DOHH2 (cell line): ENCODE measurements around the gene INSC.

Source experiments
- H3F3A ChIP-seq: fragments of 200-600 bp; sonication (generic), shearing (Covaris generic); 2 replicates; pipeline ENCODE4 v1.6.0; 2016; ENCODE audit warnings: antibody characterized with exemption, mild to moderate bottlenecking; ENCODE audit not compliant: control insufficient read depth, insufficient read depth
- H3K27ac ChIP-seq: fragments of 200-600 bp; sonication (generic); 2 replicates; pipeline ENCODE4 v1.5.1; 2014; ENCODE audit warnings: low read depth, mild to moderate bottlenecking, low read length, moderate library complexity
- H3K27me3 ChIP-seq: fragments of 200-600 bp; sonication (generic); 2 replicates; pipeline ENCODE4 v1.6.1; 2014; ENCODE audit warnings: mild to moderate bottlenecking, low read length, mixed read lengths; ENCODE audit not compliant: control insufficient read depth
- H3K36me3 ChIP-seq: fragments of 200-600 bp; sonication (generic); 2 replicates; pipeline ENCODE4 v1.6.1; 2014; ENCODE audit warnings: mild to moderate bottlenecking, low read length, moderate library complexity, mixed read lengths; ENCODE audit not compliant: control insufficient read depth
- H3K4me1 ChIP-seq: fragments of 200-600 bp; sonication (generic); 2 replicates; pipeline ENCODE4 v1.6.1; 2014; ENCODE audit warnings: mild to moderate bottlenecking, low read length, mixed read lengths; ENCODE audit not compliant: control insufficient read depth
- H3K4me2 ChIP-seq: fragments of 200-600 bp; sonication (generic); 2 replicates; pipeline ENCODE4 v1.6.0; 2014; ENCODE audit warnings: mild to moderate bottlenecking, low read length, moderate library complexity
- H3K4me3 ChIP-seq: fragments of 200-600 bp; sonication (generic); 2 replicates; pipeline ENCODE4 v1.5.1; 2014; ENCODE audit warnings: mild to moderate bottlenecking, low read length, mixed read lengths
- H3K79me2 ChIP-seq: fragments of 200-600 bp; sonication (generic); 2 replicates; pipeline ENCODE4 v1.6.1; 2014; ENCODE audit warnings: mild to moderate bottlenecking, low read length, mixed read lengths; ENCODE audit not compliant: control insufficient read depth
- H3K9me2 ChIP-seq: fragments of 200-600 bp; sonication (generic); replicated peaks from 2 replicates; pipeline ENCODE4 v1.6.1; 2014; ENCODE audit warnings: mild to moderate bottlenecking, low read length, mixed read lengths; ENCODE audit not compliant: control insufficient read depth
- H3K9me3 ChIP-seq: fragments of 200-600 bp; sonication (generic); 2 replicates; pipeline ENCODE4 v1.6.1; 2014; ENCODE audit warnings: antibody characterized with exemption, low read length, mixed read lengths; ENCODE audit not compliant: control insufficient read depth, insufficient read depth
- H4K20me1 ChIP-seq: fragments of 200-600 bp; sonication (generic); 2 replicates; pipeline ENCODE4 v1.6.0; 2014; ENCODE audit warnings: low read depth, mild to moderate bottlenecking, antibody characterized with exemption, low read length, moderate library complexity; ENCODE audit not compliant: control insufficient read depth, insufficient read depth
- EZH2phosphoT487 ChIP-seq: fragments of 200-600 bp; sonication (generic); IDR thresholded peaks from 2 replicates; pipeline ENCODE4 v1.6.1; 2017; ENCODE audit warnings: borderline replicate concordance, mild to moderate bottlenecking, antibody characterized with exemption, low read length, moderate library complexity, mixed read lengths
- TF ChIP-seq, protein P1 (sequence below): fragments of 200-600 bp; sonication (generic); IDR thresholded peaks from one replicate; pipeline ENCODE4 v1.5.1; 2014; ENCODE audit warnings: antibody characterized with exemption, mild to moderate bottlenecking, low read depth, low read length; ENCODE audit not compliant: poor library complexity, severe bottlenecking

INSC gene

GRCh38 chr11:15107730-15108515 is 6.8 kb upstream of the INSC start:
- TF ChIP-seq, protein P1, sequence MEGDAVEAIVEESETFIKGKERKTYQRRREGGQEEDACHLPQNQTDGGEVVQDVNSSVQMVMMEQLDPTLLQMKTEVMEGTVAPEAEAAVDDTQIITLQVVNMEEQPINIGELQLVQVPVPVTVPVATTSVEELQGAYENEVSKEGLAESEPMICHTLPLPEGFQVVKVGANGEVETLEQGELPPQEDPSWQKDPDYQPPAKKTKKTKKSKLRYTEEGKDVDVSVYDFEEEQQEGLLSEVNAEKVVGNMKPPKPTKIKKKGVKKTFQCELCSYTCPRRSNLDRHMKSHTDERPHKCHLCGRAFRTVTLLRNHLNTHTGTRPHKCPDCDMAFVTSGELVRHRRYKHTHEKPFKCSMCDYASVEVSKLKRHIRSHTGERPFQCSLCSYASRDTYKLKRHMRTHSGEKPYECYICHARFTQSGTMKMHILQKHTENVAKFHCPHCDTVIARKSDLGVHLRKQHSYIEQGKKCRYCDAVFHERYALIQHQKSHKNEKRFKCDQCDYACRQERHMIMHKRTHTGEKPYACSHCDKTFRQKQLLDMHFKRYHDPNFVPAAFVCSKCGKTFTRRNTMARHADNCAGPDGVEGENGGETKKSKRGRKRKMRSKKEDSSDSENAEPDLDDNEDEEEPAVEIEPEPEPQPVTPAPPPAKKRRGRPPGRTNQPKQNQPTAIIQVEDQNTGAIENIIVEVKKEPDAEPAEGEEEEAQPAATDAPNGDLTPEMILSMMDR, result no peak
- TF ChIP-seq EZH2phosphoT487, result no peak
- Histone ChIP-seq H3K27ac (no peak overlapping the region), H3K4me3 (no peak overlapping the region), H4K20me1 (no peaks in the 10 kb centered on the region), H3F3A (0 out of 2 replicates have a peak, but pooled peaks cover 3% of the 10 kb centered on the region), H3K9me2 (no peaks in the 10 kb centered on the region), H3K79me2 (no peaks in the 10 kb centered on the region), H3K27me3 (peaks cover 3% of the 10 kb centered on the region; the same call in 1 of the 2 replicates), H3K9me3 (no peaks in the 10 kb centered on the region), H3K4me1 (peaks cover 10% of the 10 kb centered on the region), H3K36me3 (no peaks in the 10 kb centered on the region), H3K4me2 (no peak overlapping the region)

GRCh38 chr11:15108592-15109130 is 6.1 kb upstream of the INSC start:
- H3K4me3 ChIP-seq, result no peak overlapping the region
- TF ChIP-seq EZH2phosphoT487, result no peak
- TF ChIP-seq, protein P1, result no peak
- 0 out of 2 replicates have a peak, but pooled peaks cover 5% of the 10 kb centered on the region for H3F3A ChIP-seq
- H4K20me1 ChIP-seq, result no peaks in the 10 kb centered on the region
- no peaks in the 10 kb centered on the region for H3K27me3 ChIP-seq
- H3K9me2 ChIP-seq, result no peaks in the 10 kb centered on the region
- H3K9me3 ChIP-seq, result no peaks in the 10 kb centered on the region
- H3K27ac ChIP-seq, result no peak overlapping the region
- H3K79me2 ChIP-seq, result no peaks in the 10 kb centered on the region
- H3K36me3 ChIP-seq, result no peaks in the 10 kb centered on the region
- no peak overlapping the region for H3K4me2 ChIP-seq
- peaks cover 17% of the 10 kb centered on the region for H3K4me1 ChIP-seq

DNA sequence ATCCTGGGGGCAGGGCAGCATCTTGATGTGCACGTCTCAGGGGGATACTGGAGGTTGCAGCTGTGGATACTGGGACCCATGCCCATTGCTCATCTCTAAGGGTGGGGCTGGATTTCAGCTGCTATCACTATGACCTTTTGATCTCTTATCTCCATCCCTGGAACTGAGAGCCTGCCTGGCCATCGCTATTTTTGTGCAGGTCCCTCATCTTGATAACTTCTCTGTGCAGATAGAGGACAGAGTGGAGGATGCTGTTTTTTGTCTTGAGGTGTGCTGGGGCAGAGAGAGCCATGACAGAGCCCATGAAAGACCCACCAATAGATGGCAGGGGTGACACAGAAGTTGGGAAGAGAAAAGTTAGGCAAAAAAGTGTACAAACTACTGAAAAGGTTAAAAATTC is 5.1 kb upstream of the INSC start:
- H3K27me3 ChIP-seq, result no peaks in the 10 kb centered on the region
- H4K20me1 ChIP-seq, result no peaks in the 10 kb centered on the region
- H3K9me2 ChIP-seq, result no peaks in the 10 kb centered on the region
- no peak overlapping the region for H3K4me2 ChIP-seq
- H3K4me1 ChIP-seq, result peaks cover 26% of the 10 kb centered on the region
- H3K9me3 ChIP-seq, result no peaks in the 10 kb centered on the region
- H3K4me3 ChIP-seq, result no peak overlapping the region
- H3K27ac ChIP-seq, result no peak overlapping the region
- 0 out of 2 replicates have a peak, but pooled peaks cover 5% of the 10 kb centered on the region for H3F3A ChIP-seq
- H3K79me2 ChIP-seq, result no peaks in the 10 kb centered on the region
- H3K36me3 ChIP-seq, result no peaks in the 10 kb centered on the region
- TF ChIP-seq, protein P1, result no peak
- no peak for TF ChIP-seq EZH2phosphoT487
